GM08714 (cell line): ENCODE data around the gene ECSIT.

ENCODE experiments used
- H3K4me3 ChIP-seq: fragments of 200-500 bp; sonication (Bioruptor generic); 2 replicates; pipeline ENCODE4 v1.5.1; 2014; ENCODE audit warnings: mild to moderate bottlenecking, low read length, inconsistent platforms
- ZNF274 ChIP-seq: IDR thresholded peaks from 2 replicates; pipeline ENCODE4 v1.6.1; 2012; ENCODE audit warnings: mild to moderate bottlenecking, low read depth, low read length

ECSIT gene

DNA sequence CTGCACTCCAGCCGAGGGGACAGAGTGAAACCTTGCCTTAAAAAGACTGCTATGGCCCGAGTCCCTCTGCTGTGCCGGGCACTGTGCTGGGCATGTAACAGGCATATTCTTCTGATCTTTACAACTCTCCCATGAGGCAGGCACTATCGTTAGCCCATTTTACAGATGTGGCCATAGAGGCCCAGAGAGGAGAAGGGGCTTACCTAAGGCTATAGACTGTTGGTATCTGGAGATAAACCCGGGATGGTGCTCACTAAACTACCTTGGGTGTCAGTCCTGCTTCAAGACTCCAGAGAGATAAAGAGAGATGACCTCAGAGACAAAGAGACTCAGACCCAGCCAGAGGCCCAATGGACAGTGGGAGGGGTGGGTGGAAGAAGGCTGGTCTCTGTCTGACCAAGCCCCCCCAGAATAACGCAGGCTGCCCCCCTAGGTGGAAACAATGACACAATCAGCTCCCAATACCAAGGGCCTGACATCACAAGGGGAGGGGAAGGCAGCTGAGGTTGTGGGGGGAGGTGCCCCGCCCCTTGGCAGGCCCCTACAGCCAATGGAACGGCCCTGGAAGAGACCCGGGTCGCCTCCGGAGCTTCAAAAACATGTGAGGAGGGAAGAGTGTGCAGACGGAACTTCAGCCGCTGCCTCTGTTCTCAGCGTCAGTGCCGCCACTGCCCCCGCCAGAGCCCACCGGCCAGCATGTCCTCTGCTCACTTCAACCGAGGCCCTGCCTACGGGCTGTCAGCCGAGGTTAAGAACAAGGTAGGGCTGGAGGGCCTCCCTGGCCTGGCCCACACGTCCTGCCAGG is 9.5 kb upstream of the ECSIT start, which contains the start of gene CNN1:
CNN1 (plus strand) TSS at position 620 of the 805 bp plus-strand sequence; CDS start at position 697, 77 bp downstream.
- TF ChIP-seq ZNF274: no peak
- no peak within 1 kb of the TSS for H3K4me3 ChIP-seq

GRCh38 chr19:11535792-11536595 is 7.1 kb upstream of the ECSIT start:
- no peak for TF ChIP-seq ZNF274
- H3K4me3 ChIP-seq: peak overlapping the region; percentile 0; the same call in 1 of the 2 replicates

DNA sequence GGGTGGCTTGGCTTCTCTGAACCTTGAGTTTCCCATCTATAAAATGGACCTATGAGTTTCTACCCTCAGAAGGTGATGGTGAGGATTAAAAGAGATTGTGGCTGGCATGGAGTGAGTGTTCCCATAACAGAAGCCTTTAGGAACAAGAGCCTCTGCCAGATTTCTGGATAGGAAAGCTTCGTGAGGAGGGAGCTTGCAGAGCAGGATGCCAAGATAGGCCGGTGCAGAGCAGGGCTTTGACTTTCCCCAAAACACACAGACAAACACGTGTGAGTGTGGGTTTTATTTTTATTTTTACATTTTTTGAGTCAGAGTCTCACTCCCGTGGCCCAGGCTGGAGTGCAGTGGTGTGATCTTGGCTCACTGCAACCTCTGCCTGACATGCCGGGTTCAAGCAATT is 6.0 kb upstream of the ECSIT start:
- H3K4me3 ChIP-seq: no peak overlapping the region
- no peak for TF ChIP-seq ZNF274

DNA sequence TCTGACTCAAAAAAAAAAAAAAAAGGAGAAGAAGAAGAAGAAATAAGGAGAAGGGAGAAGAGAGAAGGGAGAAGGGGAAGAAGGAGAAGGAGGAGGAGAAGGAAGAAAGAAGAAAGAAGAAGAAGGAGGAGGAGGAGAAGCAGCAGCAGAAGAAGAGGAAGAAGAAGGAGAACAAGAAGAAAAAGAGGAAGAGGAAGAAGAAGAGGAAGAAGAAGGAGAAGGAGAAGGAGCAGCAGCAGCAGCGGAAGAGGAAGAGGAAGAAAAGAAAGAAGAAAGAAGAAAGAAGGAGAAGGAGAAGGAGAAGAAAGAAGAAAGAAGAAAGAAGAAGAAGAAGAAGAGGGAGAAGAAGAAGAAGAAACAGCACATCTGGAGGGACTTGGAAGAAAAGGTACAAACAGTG is 5.6 kb upstream of the ECSIT start:
- no peak overlapping the region for H3K4me3 ChIP-seq
- no peak for TF ChIP-seq ZNF274

- no peak overlapping the region for H3K4me3 ChIP-seq
- TF ChIP-seq ZNF274: no peak
Observed at GRCh38 chr19:11530432-11530831, 1.5 kb upstream of the ECSIT start.

- TF ChIP-seq ZNF274: no peak
- H3K4me3 ChIP-seq: no peak overlapping the region
Observed at GRCh38 chr19:11519138-11519537, 9.8 kb downstream of the ECSIT start.

DNA sequence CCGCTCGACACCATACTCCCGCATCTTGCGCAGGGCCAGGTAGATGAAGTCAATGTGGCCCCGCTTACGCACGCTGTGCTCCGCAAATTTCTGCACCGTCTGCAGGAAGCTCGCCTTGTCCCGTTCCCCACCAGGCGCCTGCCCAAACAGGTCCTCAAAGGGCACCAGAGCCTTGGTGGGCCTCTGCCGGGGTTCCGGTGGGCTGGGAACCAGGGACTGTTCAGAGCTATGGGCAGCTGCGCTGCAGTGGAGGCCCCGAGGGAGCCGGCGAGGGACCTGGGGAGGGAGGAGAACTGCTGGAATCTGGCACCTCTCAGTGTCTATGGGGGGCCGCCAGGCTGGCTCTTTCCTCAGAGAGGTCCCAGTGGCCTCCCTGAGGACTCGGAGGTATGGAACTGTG is 15.0 kb downstream of the ECSIT start:
- H3K4me3 ChIP-seq: no peak overlapping the region
- TF ChIP-seq ZNF274: no peak

DNA sequence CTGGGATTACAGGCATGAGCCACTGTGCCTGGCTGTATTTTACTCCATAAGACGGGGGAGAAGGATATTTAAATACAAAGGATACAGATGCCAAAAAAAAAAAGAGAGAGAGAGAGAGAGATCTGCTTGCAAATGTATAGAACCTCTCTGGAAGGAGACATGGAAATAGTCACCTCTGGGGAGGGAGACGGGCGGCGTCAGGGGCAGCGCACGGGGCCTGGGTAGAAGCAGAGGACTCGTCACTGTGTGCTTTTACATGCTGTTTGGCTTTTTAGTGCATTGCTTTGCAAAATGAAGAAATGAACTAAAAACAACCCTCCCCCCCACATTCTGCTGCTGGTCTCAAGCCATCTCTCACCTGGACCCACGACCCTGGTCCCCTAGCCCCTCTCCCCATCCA is 18.5 kb downstream of the ECSIT start:
- no peak overlapping the region for H3K4me3 ChIP-seq
- no peak for TF ChIP-seq ZNF274

DNA sequence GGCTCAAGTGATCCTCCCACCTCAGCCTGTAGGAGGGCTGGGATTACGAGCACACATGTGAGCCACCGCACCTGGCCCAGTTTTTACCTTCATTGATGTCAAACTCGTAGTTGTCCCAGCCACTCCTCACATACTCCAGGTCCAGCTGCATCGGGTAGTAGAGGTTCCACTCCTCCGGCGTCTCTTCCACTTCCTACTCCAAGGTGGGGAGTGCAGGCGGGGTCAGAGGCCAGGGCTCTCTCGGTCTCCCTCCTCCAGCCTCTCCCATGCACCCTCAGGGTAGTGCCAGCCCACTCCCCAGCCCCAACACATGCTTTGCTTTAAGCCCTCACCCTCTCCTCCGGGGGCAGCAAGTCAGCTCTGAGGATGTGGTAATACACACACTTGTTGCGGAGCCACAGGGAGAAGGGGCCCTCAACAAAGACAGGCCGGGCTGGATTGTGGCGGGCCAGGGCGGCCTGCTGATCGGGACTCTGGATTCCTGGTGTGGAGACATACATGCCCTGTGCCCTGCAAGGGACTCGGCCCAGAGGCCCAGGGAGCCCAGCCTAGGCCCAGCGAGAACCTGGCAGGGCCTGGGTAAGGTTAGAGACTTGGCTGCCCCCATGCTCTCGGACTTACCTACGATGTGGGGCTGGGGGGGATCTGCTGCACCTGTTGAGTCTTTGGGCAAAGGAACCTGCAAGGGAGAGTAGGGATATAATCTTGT is 21.4 kb downstream of the ECSIT start:
- no peak for TF ChIP-seq ZNF274
- H3K4me3 ChIP-seq: no peak overlapping the region

- H3K4me3 ChIP-seq: no peak overlapping the region
- no peak for TF ChIP-seq ZNF274
Observed at GRCh38 chr19:11506967-11507366, 22.0 kb downstream of the ECSIT start.

- no peak for TF ChIP-seq ZNF274
- peak overlapping the region; percentile 65; the same call in 1 of the 2 replicates for H3K4me3 ChIP-seq
Observed at GRCh38 chr19:11506101-11506555, 22.8 kb downstream of the ECSIT start.

- TF ChIP-seq ZNF274: no peak
- H3K4me3 ChIP-seq: peak within 1 kb of the TSS; percentile 65
Observed at GRCh38 chr19:11505504-11506100, 23.3 kb downstream of the ECSIT start, which contains the start of gene ZNF653. Gene ZNF653, minus strand, starts transcription at chr19:11505839. Its CDS starts 53 bp downstream, at chr19:11505786.

- no peak for TF ChIP-seq ZNF274
- peak overlapping the region; percentile 65 for H3K4me3 ChIP-seq
Observed at GRCh38 chr19:11505032-11505503, 23.9 kb downstream of the ECSIT start.

DNA sequence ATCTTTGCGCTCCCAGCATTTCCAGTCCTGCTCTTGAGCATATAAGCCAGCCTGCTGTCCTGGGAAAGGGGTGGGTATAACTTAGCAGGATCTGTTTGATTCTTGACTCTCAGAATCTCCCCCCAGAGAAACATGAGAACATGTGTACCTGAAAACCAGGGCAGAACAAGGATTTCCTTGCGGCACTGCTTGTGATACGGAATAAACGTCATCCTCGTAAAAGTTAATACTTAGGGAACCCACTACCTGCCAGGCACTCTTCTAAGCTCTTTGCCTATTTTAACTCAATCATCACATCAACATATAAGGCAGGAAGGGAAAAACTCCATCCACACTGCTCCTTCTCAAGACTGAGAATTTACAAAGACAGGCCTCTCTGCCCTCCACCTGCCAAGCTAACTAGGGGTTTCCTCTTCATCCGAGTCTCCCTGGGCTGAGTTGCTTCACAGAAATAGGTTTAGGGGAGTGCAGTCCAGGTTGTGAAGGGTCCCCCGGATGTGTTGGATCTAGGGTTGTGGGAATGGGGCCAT is 24.4 kb downstream of the ECSIT start:
- no peak for TF ChIP-seq ZNF274
- H3K4me3 ChIP-seq: peak overlapping the region; percentile 22; the same call in 1 of the 2 replicates
